Measurements from ENCODE around the gene ZBED6.

- TF ChIP-seq OSR1 (CRISPR knock-in tag; IDR thresholded peaks at IDR 0.05) (no peak), ZC3H10 (CRISPR knock-in tag; IDR thresholded peaks at IDR 0.05) (no peak), ZNF565 (CRISPR knock-in tag; conservative IDR thresholded peaks at IDR 0.05; ENCODE audit: low read depth) (no peak), ARNTL (CRISPR knock-in tag; IDR thresholded peaks at IDR 0.05; ENCODE audit: borderline replicate concordance, low read depth) (no peak)
Observed at GRCh38 chr1:203842559-203842876, 47.1 kb downstream of the ZBED6 start.
